Activated CD4-positive, alpha-beta T cell treated with anti-CD3 and anti-CD28 coated beads for 4 hours (primary cell): ENCODE data around the gene OXER1.

Experiments used
- DNase-seq, 2 donors: peaks; one replicate each; pipeline ENCODE4 v3.0.0-alpha.2; 2020

Gene OXER1

GRCh38 chr2:42793334-42794270 lies 29.7 kb upstream of the OXER1 start:
- no peak for DNase-seq

GRCh38 chr2:42792583-42793333 lies 28.8 kb upstream of the OXER1 start, which contains the start of gene HAAO:
HAAO (minus strand) TSS chr2:42792583; CDS start chr2:42792536, 47 bp downstream.
- no peak for DNase-seq

- no peak for DNase-seq
These were observed 28.2 kb upstream of the OXER1 start for GRCh38 chr2:42792087-42792582.

- DNase-seq = no peak
These were observed 27.7 kb upstream of the OXER1 start for GRCh38 chr2:42791606-42792005.

GRCh38 chr2:42789751-42790150 lies 25.8 kb upstream of the OXER1 start:
- no peak for DNase-seq

GRCh38 chr2:42788882-42789281 lies 24.9 kb upstream of the OXER1 start:
- DNase-seq = no peak

- DNase-seq = no peak
These were observed 24.5 kb upstream of the OXER1 start for GRCh38 chr2:42788478-42788793.

GRCh38 chr2:42787788-42788477 lies 24.0 kb upstream of the OXER1 start:
- DNase-seq = no peak

- no peak for DNase-seq
These were observed 23.5 kb upstream of the OXER1 start for GRCh38 chr2:42787424-42787787.

GRCh38 chr2:42786561-42787345 lies 22.8 kb upstream of the OXER1 start:
- DNase-seq = no peak

- DNase-seq = no peak
These were observed 20.4 kb upstream of the OXER1 start for GRCh38 chr2:42784204-42784880.

- DNase-seq = no peak
These were observed 19.6 kb upstream of the OXER1 start for GRCh38 chr2:42783511-42783910.

GRCh38 chr2:42781181-42781580 lies 17.2 kb upstream of the OXER1 start:
- DNase-seq = no peak

GRCh38 chr2:42777883-42778805 lies 14.2 kb upstream of the OXER1 start:
- DNase-seq = no peak

GRCh38 chr2:42775810-42776209 lies 11.9 kb upstream of the OXER1 start:
- no peak for DNase-seq

- no peak for DNase-seq
These were observed 11.3 kb upstream of the OXER1 start for GRCh38 chr2:42775186-42775585.

- DNase-seq = no peak
These were observed 7.7 kb upstream of the OXER1 start for GRCh38 chr2:42771546-42772153.

- DNase-seq = no peak
These were observed 6.6 kb upstream of the OXER1 start for GRCh38 chr2:42770288-42771131.

- no peak for DNase-seq
These were observed 5.8 kb upstream of the OXER1 start for GRCh38 chr2:42769583-42770287.
